Endodermal cell (in vitro differentiated cells): ENCODE measurements around the gene ANKRD44. TPM values are rescaled to one million over a fixed set of nuclear protein-coding genes. Genes with fewer than 3 reads are reported as not detected.

Experiments
- DNase-seq: peaks from one replicate; pipeline ENCODE4 v3.0.0-alpha.2; 2017
- H3K27ac ChIP-seq: 2 replicates; pipeline ENCODE4 v1.5.1; 2013; ENCODE audit warnings: mild to moderate bottlenecking, low read depth, low read length, moderate library complexity
- H3K27me3 ChIP-seq: 2 replicates; pipeline ENCODE4 v1.6.1; 2013; ENCODE audit warnings: mild to moderate bottlenecking, low read length, moderate library complexity; ENCODE audit not compliant: insufficient read depth, control insufficient read depth, poor library complexity, severe bottlenecking
- H3K36me3 ChIP-seq: 2 replicates; pipeline ENCODE4 v1.7.0; 2013; ENCODE audit warnings: mild to moderate bottlenecking, low read length, moderate library complexity; ENCODE audit not compliant: control insufficient read depth, insufficient read depth
- H3K4me1 ChIP-seq: one replicate; pipeline ENCODE4 v1.7.0; 2013; ENCODE audit warnings: low read length; ENCODE audit not compliant: control insufficient read depth, insufficient read depth
- H3K4me3 ChIP-seq: 2 replicates; pipeline ENCODE4 v1.5.1; 2013; ENCODE audit warnings: mild to moderate bottlenecking, low read length, moderate library complexity
- H3K9ac ChIP-seq: 2 replicates; pipeline ENCODE4 v1.6.1; 2013; ENCODE audit warnings: mild to moderate bottlenecking, low read length, moderate library complexity; ENCODE audit not compliant: poor library complexity, severe bottlenecking; ENCODE audit errors: extremely low read depth
- H3K9me3 ChIP-seq: 2 replicates; pipeline ENCODE4 v1.6.1; 2013; ENCODE audit warnings: mild to moderate bottlenecking, low read length, moderate library complexity; ENCODE audit not compliant: control insufficient read depth
- H3K27ac Mint-ChIP-seq: 2 replicates; pipeline ENCODE4 v1.8.0; 2020; ENCODE audit warnings: mixed read lengths
- H3K27me3 Mint-ChIP-seq: 2 replicates; pipeline ENCODE4 v1.8.0; 2021; ENCODE audit warnings: mild to moderate bottlenecking, mixed read lengths; ENCODE audit not compliant: insufficient read depth
- H3K36me3 Mint-ChIP-seq: 2 replicates; pipeline ENCODE4 v1.8.0; 2020; ENCODE audit warnings: low read depth, mixed read lengths
- H3K4me1 Mint-ChIP-seq: 2 replicates; pipeline ENCODE4 v1.8.0; 2020; ENCODE audit warnings: mixed read lengths
- H3K4me3 Mint-ChIP-seq: 2 replicates; pipeline ENCODE4 v1.8.0; 2020; ENCODE audit warnings: mild to moderate bottlenecking, moderate library complexity, mixed read lengths
- H3K9me3 Mint-ChIP-seq: 2 replicates; pipeline ENCODE4 v1.8.0; 2020; ENCODE audit warnings: mild to moderate bottlenecking, mixed read lengths
- WGBS, 2 experiments: methylation state at CpG; one replicate each; pipeline versions ENCODE4 v1.1.5 to v1.1.7; 2013; ENCODE audit warnings: missing lambda C conversion rate in 2 of 2, mixed read lengths in 1 of 2; ENCODE audit not compliant: insufficient coverage in 1 of 2, insufficient read length in 1 of 2; 5-methylcytosine and 5-hydroxymethylcytosine counted together
- total RNA-seq, 2 donors: library from RNA; stranded (reverse); fragmentation: NEBNext Ultra II Directional in 1 of 2; extraction: Animal tissue kit (Norgen Biotek cat#: 25700) in 1 of 2; gene quantifications; 2 replicates in 1 of 2; 3 replicates in 1 of 2; pipeline ENCODE4 v1.2.1, GENCODE V29; 2021
- TF ChIP-seq, protein P1 (sequence below): fragments of 200-600 bp; sonication (generic); conservative IDR thresholded peaks from 2 replicates; pipeline ENCODE4 v1.5.0; 2021; ENCODE audit warnings: antibody characterized with exemption, mild to moderate bottlenecking

ANKRD44 gene
- total RNA-seq, 2 donors from 2014 or later: 6.2 to 10.6 TPM

GRCh38 chr2:197286805-197287595 is 23.6 kb downstream of the ANKRD44 start:
- Mint-ChIP-seq H3K4me3 (no peak overlapping the region), H3K36me3 (peaks cover 3% of the 10 kb centered on the region), H3K27ac (no peak overlapping the region), H3K9me3 (peaks cover 8% of the 10 kb centered on the region), H3K27me3 (no peaks in the 10 kb centered on the region), H3K4me1 (no peaks in the 10 kb centered on the region)
- H3K36me3 ChIP-seq: no peaks in the 10 kb centered on the region
- H3K27me3 ChIP-seq: no peaks in the 10 kb centered on the region
- no peak overlapping the region for H3K9ac ChIP-seq
- no peaks in the 10 kb centered on the region for H3K4me1 ChIP-seq
- DNase-seq: no peak
- 88 to 93% methylated on average over 5 to 8 of the region's 8 CpGs for WGBS, 2 experiments
- no peak overlapping the region for H3K4me3 ChIP-seq
- TF ChIP-seq, protein P1, sequence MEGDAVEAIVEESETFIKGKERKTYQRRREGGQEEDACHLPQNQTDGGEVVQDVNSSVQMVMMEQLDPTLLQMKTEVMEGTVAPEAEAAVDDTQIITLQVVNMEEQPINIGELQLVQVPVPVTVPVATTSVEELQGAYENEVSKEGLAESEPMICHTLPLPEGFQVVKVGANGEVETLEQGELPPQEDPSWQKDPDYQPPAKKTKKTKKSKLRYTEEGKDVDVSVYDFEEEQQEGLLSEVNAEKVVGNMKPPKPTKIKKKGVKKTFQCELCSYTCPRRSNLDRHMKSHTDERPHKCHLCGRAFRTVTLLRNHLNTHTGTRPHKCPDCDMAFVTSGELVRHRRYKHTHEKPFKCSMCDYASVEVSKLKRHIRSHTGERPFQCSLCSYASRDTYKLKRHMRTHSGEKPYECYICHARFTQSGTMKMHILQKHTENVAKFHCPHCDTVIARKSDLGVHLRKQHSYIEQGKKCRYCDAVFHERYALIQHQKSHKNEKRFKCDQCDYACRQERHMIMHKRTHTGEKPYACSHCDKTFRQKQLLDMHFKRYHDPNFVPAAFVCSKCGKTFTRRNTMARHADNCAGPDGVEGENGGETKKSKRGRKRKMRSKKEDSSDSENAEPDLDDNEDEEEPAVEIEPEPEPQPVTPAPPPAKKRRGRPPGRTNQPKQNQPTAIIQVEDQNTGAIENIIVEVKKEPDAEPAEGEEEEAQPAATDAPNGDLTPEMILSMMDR: no peak
- H3K9me3 ChIP-seq: no peaks in the 10 kb centered on the region
- no peak overlapping the region for H3K27ac ChIP-seq

DNA sequence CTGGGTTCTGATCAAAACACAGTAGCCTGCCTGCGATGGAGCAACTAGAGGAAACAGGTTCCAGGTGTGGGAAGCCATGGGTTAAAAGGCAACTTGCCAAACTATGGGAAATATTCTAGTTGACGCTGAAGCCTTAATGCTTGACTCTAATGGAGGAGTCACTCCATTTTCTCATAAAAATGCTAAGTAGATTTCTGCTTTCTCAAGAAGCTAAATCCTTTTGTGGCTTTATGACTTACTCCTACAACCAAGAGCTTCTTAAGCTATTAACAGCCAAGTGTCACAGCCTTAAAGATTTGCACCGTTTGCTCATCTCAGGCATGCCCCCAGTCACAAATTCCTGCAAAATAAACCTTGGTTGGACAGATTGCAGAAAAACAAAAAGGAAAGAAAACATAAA is 25.2 kb downstream of the ANKRD44 start:
- 94 to 96% methylated on average over 3 of the region's 3 CpGs for WGBS, 2 experiments
- Histone ChIP-seq H3K9me3 (no peaks in the 10 kb centered on the region), H3K4me3 (no peak overlapping the region), H3K27ac (no peak overlapping the region), H3K27me3 (no peaks in the 10 kb centered on the region), H3K9ac (no peak overlapping the region), H3K36me3 (no peaks in the 10 kb centered on the region), H3K4me1 (no peaks in the 10 kb centered on the region)
- Mint-ChIP-seq H3K27me3 (no peaks in the 10 kb centered on the region), H3K9me3 (peaks cover 3% of the 10 kb centered on the region), H3K4me3 (no peak overlapping the region), H3K4me1 (peaks cover 1% of the 10 kb centered on the region), H3K27ac (no peak overlapping the region), H3K36me3 (peaks cover 3% of the 10 kb centered on the region)
- TF ChIP-seq, protein P1: no peak
- DNase-seq: no peak

DNA sequence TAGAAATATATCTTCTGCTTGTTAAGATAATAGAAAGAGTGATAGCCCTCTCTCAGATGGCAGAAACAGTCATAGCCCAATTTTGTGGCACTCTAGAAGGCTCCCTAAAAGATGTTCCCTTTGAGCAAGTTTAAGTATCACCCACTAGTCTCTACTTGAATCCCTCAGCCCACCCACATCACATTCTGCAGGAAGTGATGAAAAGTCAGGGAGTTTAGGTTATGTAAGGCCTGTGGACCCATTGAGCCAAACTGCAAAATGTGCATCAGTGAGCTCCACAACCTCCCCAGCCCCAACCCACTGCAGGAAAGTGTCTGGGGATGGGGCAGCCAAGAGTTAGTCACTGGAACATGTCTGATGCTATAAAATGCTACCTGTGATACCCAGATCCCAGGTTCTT is 25.6 kb downstream of the ANKRD44 start:
- Histone ChIP-seq H3K9me3 (no peaks in the 10 kb centered on the region), H3K27ac (no peak overlapping the region), H3K4me3 (no peak overlapping the region), H3K4me1 (no peaks in the 10 kb centered on the region), H3K36me3 (no peaks in the 10 kb centered on the region), H3K27me3 (no peaks in the 10 kb centered on the region), H3K9ac (no peak overlapping the region)
- DNase-seq: no peak
- H3K4me1 Mint-ChIP-seq: peaks cover 5% of the 10 kb centered on the region
- peaks cover 3% of the 10 kb centered on the region for H3K36me3 Mint-ChIP-seq
- no peaks in the 10 kb centered on the region for H3K27me3 Mint-ChIP-seq
- H3K4me3 Mint-ChIP-seq: no peak overlapping the region
- no peak overlapping the region for H3K27ac Mint-ChIP-seq
- H3K9me3 Mint-ChIP-seq: peaks cover 3% of the 10 kb centered on the region
- TF ChIP-seq, protein P1: no peak
